Activated CD4-positive, alpha-beta T cell treated with anti-CD3 and anti-CD28 coated beads, Interleukin-10, Interleukin-2, amounts not matched to agents 100 ng/mL and 50 ng/mL, durations not matched to agents 16 hours and 8 hours (primary cell): ENCODE data around the gene FBXO8.

ENCODE experiments used
- DNase-seq: peaks from one replicate; pipeline ENCODE4 v3.0.0-alpha.2; 2020

Gene FBXO8

GRCh38 chr4:174204164-174204831 lies 79.2 kb downstream of the FBXO8 start:
- no peak for DNase-seq

- no peak for DNase-seq
These were observed 81.6 kb downstream of the FBXO8 start for GRCh38 chr4:174201871-174202270.

- DNase-seq: no peak
These were observed 83.7 kb downstream of the FBXO8 start for GRCh38 chr4:174199735-174200134.

- DNase-seq: no peak
These were observed 84.6 kb downstream of the FBXO8 start for GRCh38 chr4:174198828-174199227.

- no peak for DNase-seq
These were observed 85.1 kb downstream of the FBXO8 start for GRCh38 chr4:174198396-174198795.

GRCh38 chr4:174193438-174194374 lies 89.8 kb downstream of the FBXO8 start:
- no peak for DNase-seq

- no peak for DNase-seq
These were observed 90.5 kb downstream of the FBXO8 start for GRCh38 chr4:174192943-174193342.

- DNase-seq: no peak
These were observed 92.5 kb downstream of the FBXO8 start for GRCh38 chr4:174190832-174191500.

GRCh38 chr4:174189392-174190015 lies 94.0 kb downstream of the FBXO8 start:
- no peak for DNase-seq
